GM19035 (cell line): ENCODE measurements around the gene AIFM3.
"Not testable (repeated sequence)": the region's sequence is repeated elsewhere in the genome, so short reads cannot be mapped to it uniquely, and the experiment has no call there.

Experiments used
- ATAC-seq: cut with Tn5 transposase; IDR thresholded peaks from one replicate; pipeline ENCODE4 v1.9.1; 2021; ENCODE audit not compliant: unreplicated experiment

Gene AIFM3

DNA sequence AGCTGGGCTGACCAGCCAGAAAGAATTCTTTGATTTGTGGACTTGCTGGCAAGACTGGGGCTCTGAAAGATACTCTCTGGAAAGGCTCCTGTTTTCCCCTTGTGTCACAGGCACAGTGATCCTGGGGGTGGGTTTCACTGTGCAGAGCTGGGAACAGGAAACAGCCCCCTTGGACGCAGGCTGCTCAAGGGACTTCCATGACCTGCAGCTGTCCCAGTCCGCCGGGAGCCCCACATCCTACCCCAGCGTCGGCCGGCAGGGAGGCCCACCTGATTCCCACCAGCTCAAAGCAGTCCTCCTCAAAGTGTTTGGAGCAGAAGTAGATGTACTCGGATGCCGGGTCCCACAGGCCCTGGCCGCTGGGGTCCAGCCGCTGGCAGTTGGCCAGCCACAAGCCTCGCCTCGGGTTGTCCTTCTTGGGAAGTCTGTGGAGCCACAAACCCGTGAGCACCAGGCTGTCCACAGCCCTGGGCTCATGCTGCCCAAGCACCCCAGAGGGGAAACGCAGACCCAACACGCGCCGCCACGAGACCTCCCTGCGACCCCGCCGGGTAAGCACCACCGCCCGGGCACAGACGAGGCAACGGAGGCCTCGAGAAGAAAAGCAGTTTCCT lies 34.0 kb downstream of the AIFM3 start:
- peak; percentile 29 for ATAC-seq

DNA sequence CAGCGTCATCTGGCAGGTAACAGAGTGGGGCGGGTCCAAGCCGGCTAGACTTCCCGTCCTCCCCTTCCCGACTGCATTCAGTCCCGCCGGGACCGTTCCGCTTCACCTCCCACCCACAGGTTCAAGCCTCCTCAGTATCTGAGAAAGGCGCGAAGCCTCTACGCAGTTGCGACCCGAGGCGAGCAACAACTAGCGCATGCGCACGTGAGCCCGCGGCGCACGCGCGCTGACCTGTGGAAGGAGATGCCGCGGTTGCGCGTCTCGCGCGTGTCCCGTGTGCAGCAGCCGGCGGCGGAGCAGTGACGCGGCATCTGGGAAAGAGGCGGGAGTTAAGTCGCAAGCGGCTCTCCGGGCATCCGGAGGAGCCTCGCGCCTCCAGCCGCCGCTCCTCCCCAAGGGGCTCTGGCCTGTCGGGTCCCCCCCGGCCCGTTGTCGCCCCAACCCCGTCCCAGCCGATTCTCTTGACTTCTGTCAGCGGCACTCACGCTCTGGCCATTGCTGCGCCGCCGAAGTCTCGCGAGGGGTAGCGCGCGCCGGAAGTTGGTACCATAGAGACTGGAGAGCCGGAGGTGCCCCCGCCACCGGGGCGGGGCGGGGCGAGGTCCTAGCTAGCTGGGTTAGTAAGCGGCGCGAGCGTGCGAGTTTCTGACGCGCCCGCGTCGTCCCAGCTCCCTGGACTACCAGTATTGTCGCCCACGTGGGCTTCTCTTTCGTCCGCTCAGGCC lies 34.7 kb downstream of the AIFM3 start, which contains the start of gene THAP7:
THAP7 (minus strand) TSS at position 518 of the 725 bp plus-strand sequence; CDS start at position 311, 207 bp downstream.
- peak; percentile 79 for ATAC-seq

DNA sequence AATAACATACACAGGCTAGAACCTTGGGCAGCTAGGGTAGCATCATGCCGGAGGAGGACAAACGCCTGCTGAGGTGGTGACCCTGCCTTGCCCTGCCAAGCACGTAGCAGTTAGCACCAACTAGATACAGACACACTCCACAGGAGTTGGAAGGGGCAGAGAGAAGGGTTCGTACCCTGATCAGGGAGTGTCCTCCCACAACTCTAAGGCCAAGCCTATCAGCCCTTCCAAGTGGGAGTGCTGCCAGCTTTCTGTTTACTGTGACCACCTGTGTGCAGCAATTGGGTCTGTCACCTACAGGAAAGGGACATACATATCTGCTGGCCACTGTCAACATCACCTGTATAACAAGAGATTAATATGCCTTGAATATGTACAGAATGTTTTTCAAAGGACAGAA lies 36.7 kb downstream of the AIFM3 start:
- ATAC-seq, result no peak

DNA sequence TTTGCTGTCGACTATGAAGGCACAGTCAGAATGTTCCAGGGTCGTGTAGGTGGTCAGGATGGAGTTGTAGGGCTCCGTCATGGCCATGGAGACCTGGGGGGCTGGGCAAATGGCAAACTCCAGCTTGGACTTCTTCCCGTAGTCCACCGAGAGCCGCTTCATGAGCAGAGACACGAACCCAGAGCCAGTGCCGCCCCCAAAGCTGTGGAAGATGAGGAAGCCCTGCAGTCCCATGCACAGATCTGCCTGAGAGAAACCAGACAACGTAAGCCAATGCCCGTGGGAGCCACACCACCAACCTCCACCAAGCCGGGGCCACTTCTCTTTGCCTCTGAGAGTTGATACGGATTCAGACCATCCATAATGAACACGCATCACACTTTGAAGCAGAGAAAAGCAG lies 42.2 kb downstream of the AIFM3 start:
- ATAC-seq, result not testable (repeated sequence)

DNA sequence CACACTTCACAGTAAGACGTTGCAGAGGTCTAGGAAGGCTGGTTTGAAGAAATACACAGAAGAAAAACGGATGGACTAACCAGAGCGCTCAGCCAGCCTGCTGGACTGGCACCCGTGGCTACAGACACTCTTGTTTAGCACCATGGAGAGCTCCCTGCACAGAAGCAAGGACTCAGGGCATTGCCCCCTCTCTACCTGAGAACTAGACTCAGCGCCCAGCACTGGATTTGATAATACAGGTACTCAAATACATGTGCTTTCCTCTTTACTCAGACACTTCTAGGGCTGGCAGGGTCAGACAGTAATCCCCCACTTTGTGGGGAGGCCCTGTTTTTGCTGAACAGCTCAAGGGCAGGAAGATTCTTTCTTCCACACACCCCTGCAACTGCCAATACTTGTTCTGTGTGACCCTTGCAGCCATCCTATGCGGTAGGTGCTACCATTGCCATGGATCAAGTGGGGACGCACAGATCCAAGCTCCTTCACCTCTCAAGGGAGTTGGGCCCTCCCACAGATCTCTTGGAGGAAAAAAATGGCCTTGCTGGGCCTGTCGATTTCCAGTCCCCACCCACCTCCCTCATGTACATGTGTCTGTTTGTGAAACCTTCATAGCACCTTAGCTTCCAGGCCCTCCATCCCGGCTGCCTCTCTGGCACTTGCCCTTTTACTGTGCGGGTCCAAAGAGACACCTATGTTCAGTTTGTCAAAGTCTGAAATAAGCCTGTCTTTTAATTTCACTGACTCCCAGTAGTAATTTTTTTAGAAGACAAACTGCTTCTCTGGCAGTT lies 42.8 kb downstream of the AIFM3 start:
- ATAC-seq, result no peak

DNA sequence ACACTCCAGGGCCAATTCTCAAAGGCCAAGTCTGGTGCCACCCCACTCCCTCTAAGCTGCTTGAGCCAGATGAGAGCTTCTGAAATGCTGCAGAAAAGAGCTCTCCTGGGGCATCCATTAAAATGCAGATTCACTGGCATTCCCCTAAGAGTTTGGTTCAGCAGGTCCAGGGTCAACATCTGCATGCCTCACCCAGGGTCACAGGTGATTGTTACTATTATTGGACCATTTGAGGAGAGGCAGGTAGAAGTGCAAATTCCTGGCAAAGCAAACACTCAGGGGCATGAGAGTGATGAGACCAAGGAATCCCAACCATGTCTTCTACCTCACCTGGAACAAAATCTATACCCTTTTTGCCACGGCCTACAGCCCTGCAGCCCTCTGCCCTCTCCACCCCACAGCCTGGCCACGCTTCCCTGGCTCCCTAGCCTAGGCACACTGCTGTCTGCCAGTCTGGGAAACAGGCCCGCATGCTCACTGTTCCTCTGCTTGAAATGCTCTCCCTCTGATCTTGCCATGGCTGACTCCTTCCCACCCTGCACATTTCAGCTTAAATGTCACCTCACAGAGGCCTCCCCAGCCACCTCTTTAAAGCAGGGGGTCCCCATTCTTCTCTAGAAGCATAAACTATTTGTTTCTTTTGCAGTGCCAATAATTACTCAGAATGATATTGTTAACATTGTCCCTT lies 43.5 kb downstream of the AIFM3 start:
- ATAC-seq, result no peak

DNA sequence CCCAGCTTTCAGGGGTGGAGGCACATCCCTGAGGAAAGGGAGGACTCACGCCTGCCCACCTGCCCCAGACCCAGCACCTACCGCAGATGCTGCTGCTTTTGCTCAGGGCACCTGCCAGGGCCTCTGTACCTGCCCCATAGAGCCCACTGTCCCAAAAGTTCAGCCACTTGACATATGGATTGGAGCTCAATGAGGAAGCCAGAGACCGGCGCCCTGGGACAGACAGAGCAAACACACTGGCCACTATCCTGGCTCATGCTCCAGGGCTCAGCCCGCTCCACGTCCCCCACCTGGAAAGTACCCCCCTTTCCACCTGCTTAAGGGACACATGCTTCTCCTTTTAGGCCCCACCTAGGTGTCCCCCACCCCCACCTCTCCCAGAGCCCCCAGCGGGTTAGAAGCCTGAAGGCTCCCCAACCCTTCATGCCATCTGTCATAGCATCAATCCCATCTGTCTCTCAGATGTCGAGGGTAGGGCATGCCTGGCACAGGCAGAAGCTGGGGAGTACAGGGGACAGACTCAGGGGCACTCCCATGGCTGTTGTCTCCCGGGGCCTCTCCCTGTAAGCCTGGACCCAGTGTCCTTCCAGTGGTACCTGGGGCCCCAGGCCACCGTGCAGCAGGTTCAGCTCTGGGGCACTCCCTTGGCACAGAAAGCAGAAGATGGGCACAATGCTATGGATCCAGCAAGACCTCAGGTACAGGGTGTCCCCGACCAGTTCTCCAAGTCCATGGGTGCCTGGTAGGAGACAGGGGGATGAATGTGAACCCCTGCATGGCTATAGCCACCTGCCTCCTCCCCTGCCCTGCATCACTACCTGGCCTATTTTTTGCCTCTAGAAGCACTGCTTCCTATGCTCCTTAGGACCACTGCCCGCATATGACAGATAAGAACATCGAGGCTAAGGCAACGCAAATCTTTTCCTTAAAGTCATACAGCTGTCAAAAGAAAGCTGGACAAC lies 45.7 kb downstream of the AIFM3 start:
- ATAC-seq, result no peak

DNA sequence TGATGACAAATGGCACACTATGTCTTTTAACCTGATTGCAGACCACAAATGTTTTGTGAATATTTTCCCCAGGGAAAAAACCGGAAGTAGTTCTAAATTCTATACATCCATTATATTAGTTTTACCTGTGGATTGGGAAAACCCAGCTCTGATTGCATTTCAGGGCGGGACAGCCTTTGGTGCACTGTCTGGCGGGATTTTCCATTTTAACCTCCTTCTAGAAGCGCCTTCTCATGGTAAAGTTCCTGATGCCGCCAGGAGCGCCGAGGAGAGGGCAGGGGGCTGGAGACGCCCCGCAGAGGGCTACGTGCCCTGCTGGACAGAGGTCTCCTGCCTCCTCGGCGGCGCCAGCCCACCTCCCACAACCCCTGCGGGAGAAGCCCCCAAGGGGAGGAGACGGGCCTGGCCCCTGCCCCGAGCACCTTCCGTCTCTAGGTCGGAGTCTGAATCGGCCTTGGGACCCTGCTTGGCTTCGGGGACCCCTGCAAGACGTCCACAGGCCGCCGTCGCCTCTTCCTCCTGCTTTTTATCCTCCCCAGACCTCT lies 46.7 kb downstream of the AIFM3 start:
- peak; percentile 19 for ATAC-seq

DNA sequence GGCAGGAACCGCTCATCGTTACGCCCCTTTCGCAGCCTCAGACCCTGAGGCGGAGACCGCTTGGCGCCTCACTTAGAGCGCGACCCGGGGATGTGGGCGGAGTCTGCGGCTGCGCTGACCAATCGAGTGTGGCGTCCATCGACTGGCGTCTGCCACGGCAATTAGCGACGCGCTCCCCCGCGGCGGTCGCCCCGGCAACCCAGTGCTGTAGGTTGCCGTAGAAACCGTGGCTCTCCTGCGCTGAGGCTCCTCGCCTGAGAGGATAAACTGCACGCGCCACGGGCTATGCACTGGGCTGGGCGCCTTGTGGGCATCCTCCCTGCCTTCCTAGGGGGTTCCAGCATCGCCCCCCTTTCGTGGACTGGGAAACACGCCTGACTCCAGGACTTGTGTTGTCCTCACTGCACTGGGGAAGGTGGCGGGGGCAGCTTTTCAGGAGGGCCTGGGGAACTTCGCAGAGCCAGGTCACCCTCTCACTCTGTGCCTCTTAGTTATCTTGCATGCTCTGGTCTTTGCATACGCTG lies 47.2 kb downstream of the AIFM3 start:
- ATAC-seq, result peak; percentile 87

DNA sequence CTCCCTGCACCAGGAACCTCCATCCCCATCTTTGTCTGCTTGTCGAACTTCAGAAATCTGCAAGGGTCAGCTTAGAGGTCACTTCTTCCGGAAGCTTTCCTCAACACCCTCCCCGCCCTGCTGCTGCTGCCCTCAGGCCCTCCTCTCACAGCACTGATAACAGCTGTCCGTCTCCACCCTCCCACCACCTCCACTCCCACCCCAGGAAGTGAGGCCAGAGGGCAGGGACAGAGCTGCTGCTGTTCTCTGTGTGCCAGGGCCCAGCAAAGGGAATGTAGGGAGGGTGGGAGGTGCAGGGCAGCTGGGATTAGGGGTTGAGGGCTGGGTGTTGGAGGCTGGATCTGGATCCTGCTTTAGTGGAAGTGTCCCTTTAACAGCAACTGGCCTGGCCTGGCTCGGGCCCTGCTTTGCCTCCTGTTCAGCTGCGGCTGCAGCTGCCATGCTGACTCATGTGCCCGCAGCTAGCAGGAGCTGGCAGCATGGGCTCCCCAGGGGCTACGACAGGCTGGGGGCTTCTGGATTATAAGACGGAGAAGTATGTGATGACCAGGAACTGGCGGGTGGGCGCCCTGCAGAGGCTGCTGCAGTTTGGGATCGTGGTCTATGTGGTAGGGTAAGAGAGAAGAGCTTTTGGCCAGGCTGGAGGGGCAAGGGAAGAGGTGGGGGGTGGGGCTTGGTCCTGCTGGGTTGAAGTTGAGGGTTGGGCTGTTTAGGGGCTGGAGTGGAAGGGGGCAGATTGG lies 47.8 kb downstream of the AIFM3 start, which contains the start of gene P2RX6:
P2RX6 (plus strand) TSS at position 440 of the 740 bp plus-strand sequence; CDS start at position 450, 10 bp downstream.
- no peak for ATAC-seq

DNA sequence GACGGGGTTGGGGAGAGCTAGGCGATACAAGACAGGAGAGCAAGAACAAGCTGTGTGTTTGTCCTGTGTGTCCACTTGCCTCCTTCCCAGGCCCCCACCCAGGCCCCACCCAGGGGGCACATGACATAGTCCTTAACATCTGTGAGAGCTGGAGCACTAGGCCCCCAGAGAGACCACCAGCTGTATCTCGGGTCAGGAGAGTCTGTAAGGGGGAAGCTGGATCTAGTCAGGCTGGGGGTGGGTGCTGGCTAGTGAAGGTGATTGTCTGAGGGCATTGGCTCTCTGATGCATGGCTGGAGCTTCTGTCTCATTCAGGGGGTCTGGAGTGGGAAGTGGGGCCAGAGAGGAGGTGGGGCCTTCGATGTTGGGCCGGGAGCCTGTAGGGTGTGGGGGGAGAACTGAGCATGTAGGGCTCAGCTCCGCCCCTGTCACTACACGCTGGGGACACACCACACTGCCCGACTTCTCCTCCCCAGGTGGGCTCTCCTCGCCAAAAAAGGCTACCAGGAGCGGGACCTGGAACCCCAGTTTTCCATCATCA lies 48.5 kb downstream of the AIFM3 start:
- no peak for ATAC-seq

DNA sequence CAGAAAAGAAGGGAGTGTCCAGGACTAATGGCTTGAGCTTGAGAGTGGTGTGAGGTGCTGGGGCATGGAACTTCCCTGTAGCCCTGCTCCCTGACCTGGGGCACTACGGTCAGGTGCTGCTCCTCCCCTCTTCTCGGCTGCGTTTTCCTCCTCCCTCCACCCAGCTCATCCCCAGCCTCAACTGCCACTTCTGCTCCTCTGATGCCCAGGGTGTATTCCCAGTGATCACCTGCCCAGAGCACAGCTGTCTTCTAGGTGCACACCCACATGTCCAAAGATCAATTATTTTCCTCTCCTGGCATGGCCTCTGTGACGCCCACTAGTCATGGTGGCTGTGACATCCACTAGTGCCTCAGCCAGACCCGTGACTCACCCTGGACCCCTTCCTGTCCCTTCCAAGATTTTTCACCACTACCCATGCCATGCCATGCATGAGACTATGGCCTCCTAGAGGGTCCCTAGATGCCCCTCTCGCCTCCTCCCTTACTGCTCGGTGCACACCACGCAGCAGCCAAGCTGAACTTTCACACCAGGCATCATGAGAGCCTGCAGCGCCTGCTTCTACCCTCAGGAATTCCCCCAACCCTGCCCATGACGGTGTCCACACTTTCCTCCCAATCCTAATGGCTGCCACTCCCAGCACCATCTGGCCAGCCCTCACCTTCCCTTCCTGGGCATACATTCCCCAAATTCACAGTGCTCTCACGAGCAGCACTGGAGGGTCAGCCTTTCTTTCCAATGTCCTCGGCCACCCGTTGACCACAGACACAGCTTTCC lies 49.8 kb downstream of the AIFM3 start:
- no peak for ATAC-seq

DNA sequence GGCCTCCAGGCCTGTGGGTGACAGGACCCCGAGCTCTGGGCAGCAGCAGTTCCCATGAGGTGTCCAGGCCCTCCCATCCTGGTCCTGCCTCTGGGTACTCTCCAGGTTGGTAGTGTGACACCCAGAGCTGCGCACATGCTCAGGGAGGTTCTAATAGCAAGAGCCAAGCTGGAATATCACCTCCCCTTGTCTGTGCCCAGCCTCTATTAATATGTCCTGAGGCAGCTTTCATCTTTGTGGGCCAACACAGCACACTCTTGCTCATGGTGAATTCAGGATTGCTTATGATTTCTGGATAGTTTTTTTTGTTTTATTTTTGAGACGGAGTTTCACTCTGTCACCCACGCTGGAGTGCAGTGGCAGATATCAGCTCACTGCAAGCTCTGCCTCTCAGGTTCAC lies 51.3 kb downstream of the AIFM3 start:
- no peak for ATAC-seq

DNA sequence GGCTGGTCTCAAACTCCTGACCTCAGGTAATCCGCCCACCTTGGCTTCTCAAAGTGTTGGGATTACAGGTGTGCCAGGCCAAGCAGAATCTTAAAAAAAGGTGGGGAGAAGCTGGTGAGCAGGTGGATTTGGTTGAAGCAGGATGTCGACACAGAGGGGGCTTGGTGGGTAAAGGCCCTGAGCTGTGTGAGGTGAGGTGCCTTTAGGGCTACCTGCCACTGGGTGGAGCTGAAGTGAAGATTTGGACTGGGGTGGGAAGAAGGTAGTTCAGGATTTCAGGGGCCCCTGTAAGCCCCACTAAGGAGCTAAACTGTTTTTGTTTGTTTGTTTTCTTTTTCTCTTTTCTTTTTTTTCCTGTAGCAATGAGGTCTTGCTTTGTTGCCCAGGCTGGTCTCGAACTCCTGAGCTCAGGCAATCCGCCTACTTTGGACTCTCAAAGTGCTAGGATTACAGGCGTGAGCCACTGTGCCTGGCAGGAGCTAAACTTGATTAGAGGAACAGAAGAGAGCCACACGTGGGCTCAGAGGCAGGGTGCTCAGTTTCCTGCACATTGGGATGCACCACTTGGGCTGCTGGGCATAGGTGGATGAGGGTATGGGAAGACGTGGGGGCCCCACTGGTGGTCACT lies 53.9 kb downstream of the AIFM3 start:
- ATAC-seq, result no peak

DNA sequence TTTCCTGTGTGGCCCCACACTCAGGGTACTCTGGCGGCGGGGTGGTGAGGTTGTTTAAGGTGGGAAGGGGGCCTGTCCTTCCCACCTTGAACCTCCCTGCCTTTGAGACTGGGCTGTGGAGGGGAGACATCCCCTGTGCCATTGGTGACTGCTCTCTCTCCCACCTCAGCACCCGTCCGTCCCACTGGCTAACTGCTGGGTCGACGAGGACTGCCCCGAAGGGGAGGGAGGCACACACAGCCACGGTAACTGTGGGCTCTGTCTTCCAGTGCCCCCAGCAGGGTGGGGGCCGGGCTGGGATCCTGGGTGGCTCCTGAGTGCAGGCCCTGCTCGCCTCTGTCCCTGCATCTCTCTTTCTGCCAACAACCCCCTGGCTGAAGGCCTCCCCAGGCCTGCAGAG lies 55.5 kb downstream of the AIFM3 start:
- no peak for ATAC-seq

DNA sequence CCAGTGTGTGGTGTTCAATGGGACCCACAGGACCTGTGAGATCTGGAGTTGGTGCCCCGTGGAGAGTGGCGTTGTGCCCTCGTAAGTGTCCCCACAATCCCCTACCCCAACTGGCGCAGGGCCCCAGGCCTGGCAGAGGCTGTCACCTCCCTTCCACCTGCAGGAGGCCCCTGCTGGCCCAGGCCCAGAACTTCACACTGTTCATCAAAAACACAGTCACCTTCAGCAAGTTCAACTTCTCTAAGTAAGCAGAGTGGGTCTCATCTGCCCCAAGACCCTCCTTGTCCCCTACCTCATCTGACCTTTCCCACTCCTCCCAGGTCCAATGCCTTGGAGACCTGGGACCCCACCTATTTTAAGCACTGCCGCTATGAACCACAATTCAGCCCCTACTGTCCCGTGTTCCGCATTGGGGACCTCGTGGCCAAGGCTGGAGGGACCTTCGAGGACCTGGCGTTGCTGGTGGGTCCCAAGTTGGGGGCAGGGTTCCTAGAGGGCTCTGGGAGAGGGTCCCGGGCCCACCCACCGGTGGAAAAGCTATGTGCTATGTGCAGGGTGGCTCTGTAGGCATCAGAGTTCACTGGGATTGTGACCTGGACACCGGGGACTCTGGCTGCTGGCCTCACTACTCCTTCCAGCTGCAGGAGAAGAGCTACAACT lies 56.0 kb downstream of the AIFM3 start:
- ATAC-seq, result no peak

DNA sequence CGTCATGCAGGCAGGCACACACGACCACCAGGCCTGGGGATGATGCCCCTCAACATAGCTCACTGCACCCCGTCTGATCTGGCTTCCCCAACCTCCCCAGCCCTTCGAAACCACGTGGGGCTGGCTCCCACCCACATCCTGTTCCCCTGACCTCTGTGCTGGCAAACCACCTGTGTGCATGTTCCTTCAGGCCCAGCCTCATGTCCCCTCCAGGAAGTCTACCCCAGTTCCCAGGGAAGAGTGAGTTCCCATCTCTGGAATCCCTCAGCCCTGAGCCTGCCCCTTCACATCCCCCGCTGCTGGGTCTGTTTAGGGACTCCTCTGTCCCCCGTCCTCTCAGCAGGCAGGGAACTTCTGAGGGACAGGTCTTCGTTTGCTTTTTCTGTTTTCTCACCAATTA lies 58.2 kb downstream of the AIFM3 start:
- ATAC-seq, result no peak
